ENCODE measurements around the gene SECTM1.
"Not testable (repeated sequence)": the region's sequence is repeated elsewhere in the genome, so short reads cannot be mapped to it uniquely, and the experiment has no call there.

Gene SECTM1

DNA sequence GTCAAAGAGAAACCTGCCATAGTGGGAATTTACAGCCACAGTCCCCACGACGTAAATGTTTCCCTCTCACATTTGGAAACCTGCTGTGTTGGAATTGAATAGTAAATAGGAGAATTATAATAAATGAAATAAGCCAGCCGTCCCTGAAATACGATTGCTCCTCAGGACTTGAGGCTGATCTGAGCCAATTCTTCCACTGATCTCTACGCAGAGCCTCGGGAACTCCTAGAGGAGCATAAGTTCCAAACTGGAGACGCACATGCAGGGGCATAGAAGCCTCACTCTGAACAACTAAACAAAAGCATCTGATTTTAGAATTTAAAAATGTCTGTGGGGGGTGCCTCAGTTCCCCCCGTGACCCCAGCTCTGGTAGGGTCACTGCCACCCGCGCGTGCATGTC is 15.3 kb upstream of the SECTM1 start:
- DNase-seq (ENCODE audit: low read depth in 2 of 2, low spot score in 1 of 2), result no peak

DNA sequence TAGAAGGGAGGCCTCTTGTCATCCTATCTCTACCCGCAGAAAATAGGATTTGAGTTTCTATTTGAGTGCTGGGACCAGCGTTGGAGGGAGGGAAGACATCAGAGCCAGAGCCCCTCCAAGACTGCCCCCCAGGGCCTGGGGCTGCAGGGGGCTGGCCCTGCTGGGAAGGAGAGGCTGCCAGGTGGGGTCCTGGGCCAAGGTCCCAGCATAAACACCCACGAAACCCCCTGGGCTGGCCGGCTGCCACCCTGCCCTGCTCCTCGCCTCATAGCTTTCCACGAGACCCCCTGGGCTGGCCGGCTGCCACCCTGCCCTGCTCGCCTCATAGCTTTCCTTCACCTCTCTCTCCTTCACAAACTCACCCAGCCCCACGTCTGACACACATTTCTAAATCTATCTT is 14.9 kb upstream of the SECTM1 start:
- no peak for DNase-seq (ENCODE audit: low read depth in 2 of 2, low spot score in 1 of 2)

DNA sequence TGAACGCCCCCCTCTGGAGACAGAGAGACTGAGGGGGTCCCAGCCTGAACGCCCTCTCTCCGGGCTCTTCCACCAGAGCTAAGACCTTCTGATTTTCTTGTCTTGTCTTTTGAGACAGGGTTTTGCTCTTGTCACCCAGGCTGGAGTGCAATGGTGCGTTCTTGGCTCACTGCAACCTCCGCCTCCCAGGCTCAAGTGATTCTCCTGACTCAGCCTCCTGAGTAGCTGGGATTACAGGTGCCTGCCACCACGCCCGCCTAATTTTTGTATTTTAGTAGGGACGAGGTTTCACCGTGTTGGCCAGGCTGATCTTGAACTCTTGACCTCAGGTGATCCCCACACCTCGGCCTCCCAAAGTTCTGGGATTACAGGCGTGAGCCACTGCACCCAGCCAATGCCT is 14.4 kb upstream of the SECTM1 start:
- not testable (repeated sequence) for DNase-seq (ENCODE audit: low read depth in 2 of 2, low spot score in 1 of 2)

DNA sequence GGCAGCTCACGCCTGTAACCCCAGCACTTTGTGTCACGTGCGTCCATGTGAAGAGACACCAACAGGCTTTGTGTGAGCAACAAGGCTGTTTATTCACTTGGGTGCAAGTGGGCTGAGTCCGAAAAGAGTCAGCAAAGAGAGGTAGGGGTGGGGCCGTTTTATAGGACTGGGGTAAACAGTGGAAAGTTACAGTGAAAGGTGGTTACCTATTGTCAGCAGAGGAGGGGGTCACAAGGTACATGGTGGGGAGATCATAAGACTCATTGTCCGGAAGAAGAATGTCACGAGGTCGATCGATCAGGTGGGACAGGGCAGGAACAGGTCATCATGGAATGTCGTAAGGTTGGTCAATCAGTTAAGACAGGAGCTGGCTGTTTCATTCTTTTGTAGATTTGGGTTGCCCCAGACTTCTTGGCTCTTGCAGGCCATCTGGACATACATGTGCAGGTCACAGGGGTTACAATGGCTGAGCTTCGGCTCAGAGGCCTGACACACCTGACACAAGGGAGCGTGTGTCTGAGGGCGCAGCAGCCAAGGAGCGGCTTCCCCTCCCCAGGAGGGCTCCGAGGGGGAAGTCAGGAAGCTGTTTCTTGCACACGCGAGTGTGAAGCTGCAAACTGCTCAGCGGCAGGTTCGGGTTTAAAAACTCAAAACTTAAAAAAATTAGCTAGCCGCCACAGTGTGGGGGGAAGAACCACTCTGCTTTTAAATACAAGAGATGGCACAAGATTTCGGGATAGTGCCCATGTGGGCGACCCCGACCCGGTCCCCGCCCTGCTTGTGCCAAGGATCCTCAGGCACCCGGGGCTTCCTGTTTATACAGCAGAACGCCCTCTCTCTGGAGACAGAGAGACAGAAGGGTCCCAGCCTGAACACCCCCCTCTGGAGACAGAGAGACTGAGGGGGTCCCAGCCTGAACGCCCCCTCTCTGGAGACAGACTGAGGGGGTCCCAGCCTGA is 13.1 kb upstream of the SECTM1 start:
- DNase-seq (ENCODE audit: low read depth in 2 of 2, low spot score in 1 of 2), result no peak

- no peak for DNase-seq (ENCODE audit: low read depth in 2 of 2, low spot score in 1 of 2)
Observed at GRCh38 chr17:82345151-82345976, 11.8 kb upstream of the SECTM1 start.

GRCh38 chr17:82344175-82344907 is 10.8 kb upstream of the SECTM1 start:
- no peak for DNase-seq (ENCODE audit: low read depth in 2 of 2, low spot score in 1 of 2)

GRCh38 chr17:82343560-82343959 is 10.0 kb upstream of the SECTM1 start:
- DNase-seq (ENCODE audit: low read depth in 2 of 2, low spot score in 1 of 2), result no peak

DNA sequence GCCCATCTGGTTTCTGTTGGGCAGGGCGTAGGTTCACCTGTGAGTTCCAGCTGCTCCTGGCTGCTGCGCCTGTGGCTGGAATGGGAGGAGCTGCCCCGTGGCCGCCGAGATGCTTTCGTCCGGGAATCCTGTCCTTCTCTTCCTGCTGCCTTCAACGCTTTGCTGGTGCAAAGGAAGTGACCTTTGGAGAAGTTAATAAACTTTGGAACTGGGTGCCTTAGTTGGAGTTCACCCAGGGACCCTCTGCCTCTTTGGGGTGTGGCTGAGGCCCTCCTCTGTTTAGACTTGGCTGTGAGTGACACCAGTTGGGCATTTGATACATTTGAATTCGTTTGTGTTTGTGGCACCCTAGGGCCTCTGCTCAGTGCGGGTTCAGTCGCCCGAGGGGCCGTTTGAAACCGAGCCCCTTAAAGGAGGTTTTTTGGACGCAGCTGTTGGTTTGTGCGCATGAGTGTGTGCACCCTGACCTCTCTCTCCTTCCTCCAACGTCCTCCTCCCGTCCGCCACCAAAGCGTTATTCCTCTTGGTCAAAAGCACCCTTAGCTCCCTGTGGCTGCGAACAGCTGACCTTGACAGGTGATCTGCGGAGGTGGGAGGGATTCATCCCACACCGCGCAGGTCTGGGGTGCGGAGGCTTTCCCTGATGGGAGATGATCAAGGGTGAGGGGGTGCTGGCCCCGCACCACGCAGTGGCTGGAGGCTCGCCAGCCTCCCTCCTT is 9.0 kb upstream of the SECTM1 start:
- DNase-seq (ENCODE audit: low read depth in 2 of 2, low spot score in 1 of 2), result no peak

DNA sequence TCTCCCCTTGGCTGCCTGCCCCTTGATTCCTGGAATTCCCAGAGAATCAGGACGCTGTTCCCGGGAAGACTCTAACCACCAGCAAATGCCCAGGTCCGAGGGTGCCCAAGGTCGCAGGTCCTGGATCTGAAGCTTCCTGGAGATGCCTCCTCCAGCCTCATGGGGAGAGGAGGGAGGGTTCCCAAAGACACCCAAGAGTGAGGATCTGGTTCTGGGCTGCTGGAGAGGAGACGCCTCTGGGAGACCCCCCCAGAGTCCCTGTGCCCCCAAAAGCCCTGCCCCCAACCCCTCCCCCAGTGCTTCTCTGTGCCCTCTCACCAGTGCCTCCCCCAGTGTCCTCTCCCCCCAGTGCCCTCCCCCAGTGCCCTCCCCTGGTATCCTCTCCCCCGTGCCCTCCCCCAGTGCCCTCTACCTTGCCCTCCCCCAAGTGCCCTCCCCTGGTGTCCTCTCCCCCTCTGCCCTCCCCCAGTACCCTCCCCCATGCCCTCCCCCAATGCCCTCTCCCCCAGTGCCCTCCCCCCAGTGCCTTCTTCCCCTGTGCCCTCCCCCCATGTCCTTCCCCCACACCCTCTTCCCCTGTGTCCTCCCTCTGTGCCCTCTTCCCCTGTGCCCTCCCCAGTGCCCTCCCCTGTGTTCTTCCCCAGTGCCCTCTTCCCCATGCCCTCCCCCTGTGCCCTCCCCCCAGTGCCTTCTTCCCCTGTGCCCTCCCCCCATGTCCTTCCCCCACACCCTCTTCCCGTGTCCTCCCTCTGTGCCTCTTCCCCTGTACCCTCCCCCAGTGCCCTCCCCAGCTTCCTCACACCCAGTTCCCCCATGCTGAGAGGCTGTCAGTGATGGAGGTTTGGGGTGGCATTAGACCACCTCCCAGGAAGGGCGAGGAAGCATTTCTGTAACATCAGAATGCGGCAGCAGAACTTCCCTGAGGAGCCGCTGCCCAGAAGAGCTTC is 6.3 kb upstream of the SECTM1 start:
- no peak for DNase-seq (ENCODE audit: low read depth in 2 of 2, low spot score in 1 of 2)

DNA sequence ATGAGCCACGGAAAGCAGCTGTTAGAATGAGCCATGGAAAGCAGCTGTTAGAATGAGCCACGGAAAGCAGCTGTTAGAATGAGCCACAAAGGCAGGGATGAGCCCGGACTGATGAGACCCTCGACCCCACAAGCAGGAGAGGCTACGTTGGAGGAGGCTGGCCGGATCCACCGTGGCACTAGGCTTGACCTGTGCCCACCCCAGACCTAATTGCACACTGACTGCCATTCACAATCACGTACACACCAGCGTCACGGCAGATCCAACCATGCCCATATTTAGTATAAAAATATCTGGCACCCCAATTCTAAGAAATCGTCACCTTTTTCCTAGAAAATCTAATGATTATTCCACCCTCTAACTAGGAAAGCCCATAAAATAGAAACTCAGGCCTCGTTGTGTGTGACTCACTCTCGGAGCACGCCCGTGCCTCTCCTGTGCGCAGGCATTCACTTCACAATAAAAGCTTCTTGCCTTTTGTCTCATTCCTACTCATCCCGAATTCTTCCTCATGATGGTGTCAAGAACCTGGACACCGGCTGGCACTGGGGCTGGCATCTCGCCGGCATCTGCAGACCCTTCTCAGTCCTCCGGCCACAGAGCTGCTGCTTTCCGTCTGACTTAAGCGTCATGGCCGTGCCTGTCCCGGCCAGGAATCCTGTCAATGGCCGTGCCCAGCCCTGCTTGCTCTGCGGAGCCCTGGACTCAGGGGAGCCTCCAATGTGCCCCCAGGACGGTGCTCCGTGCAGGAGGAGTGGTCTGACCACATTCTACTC is 5.5 kb upstream of the SECTM1 start:
- DNase-seq (ENCODE audit: low read depth in 2 of 2, low spot score in 1 of 2), result no peak

DNA sequence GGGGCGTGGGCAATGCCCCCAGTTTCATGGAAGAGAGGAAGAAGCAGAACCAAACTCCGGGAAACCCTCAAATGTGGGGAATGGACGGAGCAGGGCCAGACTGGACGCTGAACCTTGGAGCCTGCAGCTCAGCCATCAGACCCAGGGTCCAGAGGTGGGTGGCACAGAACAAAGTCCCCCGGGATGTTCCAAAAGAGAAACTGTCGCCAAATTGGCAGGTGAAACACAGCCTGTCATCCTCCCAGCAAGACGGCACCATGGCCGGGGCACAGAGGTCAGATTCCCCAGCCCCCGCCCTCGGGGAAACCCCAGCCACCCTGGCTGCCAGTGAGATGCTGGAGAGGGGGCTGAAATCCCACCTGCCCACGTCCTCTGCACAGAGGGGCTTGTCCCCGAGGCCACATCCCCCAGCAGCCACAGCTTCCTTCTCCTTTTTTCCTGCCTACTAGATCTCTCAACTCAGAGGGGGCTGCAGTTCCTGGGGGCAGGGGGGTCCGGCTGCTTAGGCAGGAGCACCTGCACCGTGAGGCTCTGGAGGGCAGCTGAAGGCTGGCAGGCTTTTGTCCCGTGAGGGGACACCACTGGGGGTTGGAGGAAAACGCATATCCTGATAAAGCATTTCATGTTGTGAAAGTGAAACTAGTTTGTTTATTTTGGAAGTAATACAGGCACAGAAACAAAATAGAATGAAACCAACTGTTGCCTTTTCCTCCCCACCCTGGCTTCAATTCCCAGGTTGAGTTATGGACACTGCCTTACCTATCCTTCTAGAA is 1.2 kb upstream of the SECTM1 start:
- no peak for DNase-seq (ENCODE audit: low read depth in 2 of 2, low spot score in 1 of 2)

DNA sequence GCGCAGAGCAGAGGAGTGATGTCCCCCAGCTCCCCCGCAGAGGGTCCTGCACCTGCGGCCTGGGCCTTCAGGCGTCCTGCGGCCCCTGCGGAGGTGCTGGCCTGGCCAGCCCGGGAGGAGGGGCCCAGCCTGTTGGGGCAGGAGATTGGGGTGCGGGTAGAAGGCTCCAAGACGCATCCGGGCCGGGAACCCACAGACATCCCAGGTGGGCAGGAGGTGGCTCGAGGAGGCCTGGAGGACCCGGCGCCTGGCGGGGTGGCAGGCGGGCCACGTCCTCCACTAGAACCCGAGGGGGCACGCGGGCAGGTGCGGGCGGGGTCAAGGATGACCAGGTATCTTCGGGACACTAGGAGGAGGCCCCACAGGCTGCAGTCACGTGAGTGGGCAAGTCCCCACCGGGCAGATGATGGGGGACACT is 647 bp upstream of the SECTM1 start:
- no peak for DNase-seq (ENCODE audit: low read depth in 2 of 2, low spot score in 1 of 2)

DNA sequence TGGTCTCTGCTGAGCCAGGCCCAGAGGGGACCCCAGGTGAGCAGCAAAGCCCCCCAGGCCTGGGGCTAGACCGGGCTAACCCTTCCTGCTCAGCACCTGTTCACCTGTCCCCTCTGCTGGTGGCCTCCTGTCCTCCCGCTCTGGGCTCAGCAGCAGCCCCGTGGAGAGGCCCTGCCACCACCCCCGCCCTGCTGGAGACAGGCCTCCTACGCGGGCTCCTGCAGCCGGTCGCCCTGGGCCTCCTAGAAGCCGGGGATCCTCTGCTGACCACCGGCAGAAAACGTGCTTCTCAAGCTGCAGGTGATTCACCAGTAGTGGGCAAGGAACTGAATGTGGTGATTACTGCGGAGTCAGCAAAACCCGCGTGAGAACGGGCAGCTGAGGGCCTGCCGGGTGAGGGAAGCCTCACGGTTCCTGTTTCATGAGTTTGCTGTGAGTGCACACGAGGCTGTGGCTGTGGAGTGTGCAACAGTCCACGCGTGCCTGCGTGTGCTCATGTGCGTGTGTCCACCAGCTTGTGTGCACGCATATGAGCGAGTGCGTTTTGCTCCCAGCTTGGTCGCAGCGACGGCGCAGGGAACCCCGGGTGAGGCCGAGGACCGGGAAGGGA is 792 bp downstream of the SECTM1 start:
- no peak for DNase-seq (ENCODE audit: low read depth in 2 of 2, low spot score in 1 of 2)

- DNase-seq (ENCODE audit: low read depth in 2 of 2, low spot score in 1 of 2), result no peak
Observed at GRCh38 chr17:82331345-82331939, 2.1 kb downstream of the SECTM1 start.

- DNase-seq (ENCODE audit: low read depth in 2 of 2, low spot score in 1 of 2), result no peak
Observed at GRCh38 chr17:82330322-82331239, 3.0 kb downstream of the SECTM1 start.

DNA sequence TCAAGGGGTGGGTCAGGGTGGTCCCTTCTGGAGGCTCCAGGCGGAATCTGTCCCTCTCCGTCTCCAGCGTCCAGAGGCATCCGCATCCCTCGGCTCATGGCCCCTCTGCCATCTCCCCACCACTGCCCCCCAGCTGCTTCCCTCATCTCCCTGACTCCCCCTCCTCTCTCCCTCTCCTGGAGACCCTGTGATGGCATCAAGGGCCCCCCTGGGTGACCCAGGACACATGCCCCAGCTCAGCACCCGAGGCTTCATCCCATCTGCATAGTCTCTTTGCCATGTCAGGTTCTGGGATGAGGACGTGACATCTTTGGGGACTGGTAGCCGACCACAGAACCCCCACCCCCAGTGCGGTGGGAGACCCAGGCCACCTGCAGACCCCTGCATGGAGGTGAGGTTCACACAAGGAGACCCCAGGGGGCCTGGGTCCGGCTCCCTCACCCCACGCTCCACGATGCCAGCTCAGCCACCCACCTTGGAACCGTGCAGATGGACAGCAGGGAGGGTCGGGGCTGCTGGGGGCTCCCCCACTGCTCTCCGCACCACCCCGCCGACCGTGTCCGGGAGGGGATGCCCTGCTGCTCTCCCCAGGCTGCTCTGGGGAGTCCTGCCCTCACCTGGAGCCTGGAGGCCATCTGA is 3.8 kb downstream of the SECTM1 start:
- DNase-seq (ENCODE audit: low read depth in 2 of 2, low spot score in 1 of 2), result no peak
